Endometrial microvascular endothelial cells (primary cell): Measurements from ENCODE around the gene SAA4. TPM values are rescaled to one million over a fixed set of nuclear protein-coding genes. Genes with fewer than 3 reads are reported as not detected.
"Not testable (repeated sequence)": the region's sequence is repeated elsewhere in the genome, so short reads cannot be mapped to it uniquely, and the experiment has no call there.

Experiments used
- in situ Hi-C: cut with HindIII; loops from 2 replicates; pipeline ENCODE4 v1.10.0; 2017; ENCODE audit warnings: low sequenced_read_pairs, low pct_unique_long_range_greater_than_20kb; ENCODE audit errors: inconsistent ontology term
- total RNA-seq: library from RNA; depleted of rRNA; stranded (reverse); fragments of >200 nt; gene quantifications from one replicate; pipeline ENCODE4 v1.2.3, GENCODE V29; 2015; ENCODE audit errors: inconsistent ontology term

The SAA4 gene
- total RNA-seq, 1 donor from 2014 or later: not detected

DNA sequence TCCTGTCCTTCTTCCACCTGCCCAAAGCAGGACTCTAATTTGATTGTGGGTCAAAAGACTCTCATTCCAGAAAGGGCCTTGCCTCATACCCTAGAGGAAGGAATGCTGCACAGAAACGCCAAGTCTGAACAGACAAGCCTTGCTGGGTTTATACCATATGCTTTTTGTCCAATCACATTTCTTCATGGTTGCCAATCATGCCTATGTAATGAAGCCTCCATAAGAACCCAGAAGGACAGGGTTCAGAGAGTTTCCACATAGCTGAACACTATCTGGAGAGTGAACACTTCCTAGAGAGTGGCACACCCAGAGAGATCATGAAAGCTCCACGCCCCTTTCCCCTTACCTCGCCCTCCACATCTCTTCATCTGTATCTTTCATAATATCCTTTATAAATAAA, 16.6 kb upstream of the SAA4 start:
- in situ Hi-C loops: no loop called here

DNA sequence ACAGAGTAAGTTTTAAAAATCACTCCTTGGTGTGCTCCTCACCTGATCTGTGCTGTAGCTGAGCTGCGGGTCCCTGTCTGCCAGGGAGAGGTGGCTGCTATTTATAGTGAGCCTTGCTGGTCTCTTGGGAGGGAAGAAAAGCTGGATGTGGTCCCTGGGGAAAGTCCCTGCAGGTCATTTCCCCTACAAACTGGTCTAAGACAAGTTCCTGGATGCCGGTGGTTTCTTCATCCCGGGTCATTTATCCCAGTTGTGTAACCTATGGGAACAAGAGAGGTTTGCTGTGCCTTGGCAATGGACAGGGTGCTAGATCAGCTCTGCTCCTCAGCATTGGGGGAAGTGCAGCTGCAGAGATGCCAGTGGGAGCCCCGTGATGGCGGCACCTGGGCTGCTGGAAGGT, 12.0 kb upstream of the SAA4 start, which contains the start of gene SAA2:
Gene SAA2, minus strand, starts transcription at position 108 of the 400 bp plus-strand sequence. CDS start 657 bp downstream, outside the sequence.
- in situ Hi-C loops: no loop called here

DNA sequence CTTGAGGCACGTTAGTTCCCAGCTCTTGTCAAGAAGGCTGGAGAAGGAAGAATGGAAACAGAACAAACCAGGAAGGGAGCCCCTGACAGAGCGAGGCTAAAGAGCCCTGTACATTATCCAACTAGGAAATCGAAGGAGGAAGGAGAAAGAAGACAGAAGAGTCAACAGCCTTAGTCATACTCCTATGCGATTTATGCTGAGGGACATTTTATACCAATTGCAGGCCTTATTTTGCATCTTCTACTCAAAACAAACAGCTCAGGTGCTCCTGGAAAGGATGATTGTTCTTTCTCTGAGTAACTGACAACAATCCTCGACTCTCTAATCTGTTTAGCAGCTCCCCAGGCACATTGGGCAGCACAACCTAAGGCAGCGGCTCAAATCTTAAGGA, 10.6 kb upstream of the SAA4 start:
- in situ Hi-C loops: not testable (repeated sequence)

DNA sequence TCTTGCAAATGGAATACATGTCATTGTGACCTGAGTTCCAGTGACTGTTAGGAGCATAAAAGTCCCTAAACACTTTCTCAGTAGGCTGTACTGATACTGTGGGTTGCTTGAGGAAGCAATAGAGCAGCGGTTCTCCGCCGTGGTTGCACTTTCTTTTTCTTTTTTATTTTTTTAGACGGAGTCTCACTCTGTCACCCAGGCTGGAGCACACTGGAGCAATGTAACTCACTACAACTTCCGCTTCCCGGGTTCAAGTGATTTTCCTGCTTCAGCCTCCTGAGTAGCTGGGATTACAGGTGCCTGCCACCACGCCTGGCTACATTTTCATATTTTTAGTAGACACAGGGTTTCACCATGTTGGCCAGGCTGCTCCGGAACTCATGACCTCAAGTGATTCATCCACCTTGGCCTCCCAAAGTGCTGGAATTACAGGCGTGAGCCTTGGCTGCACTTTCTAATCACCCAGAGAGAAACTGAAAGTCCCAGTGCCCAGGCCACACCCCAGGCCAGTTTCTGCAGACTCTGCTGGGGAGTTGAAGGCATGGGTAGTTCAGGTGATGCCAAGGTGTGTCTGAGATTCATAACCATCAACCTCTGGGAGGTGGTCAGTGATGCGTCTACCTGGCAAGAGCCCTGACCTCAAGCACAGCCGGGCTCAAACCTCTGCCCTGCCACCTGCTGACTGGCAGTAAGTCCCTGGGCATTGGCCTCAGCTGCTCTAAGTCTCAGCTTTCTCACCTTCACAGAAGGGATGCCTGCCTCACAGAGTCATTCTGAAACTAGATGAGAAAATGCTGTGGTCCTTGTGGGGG, 10.0 kb upstream of the SAA4 start:
- in situ Hi-C loops: not testable (repeated sequence)

DNA sequence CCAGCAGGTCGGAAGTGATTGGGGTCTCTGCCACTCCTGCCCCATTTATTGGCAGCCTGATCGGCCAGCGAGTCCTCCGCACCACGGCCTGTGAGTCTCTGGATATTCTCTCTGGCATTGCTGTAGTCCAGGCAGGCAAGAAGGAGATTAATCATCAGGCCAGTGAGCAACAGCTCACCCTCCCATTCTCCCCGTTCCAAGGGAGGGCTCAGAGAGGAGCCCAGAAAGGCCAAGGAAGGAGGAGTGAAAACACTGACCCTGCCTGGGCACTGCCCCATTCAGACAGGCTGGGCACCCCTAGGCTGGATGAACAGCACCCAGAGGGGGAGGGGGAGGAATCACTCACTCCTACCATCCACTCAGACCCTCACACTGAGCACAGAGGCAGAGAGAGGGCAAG, 8.8 kb upstream of the SAA4 start:
- in situ Hi-C loops: no loop called here

DNA sequence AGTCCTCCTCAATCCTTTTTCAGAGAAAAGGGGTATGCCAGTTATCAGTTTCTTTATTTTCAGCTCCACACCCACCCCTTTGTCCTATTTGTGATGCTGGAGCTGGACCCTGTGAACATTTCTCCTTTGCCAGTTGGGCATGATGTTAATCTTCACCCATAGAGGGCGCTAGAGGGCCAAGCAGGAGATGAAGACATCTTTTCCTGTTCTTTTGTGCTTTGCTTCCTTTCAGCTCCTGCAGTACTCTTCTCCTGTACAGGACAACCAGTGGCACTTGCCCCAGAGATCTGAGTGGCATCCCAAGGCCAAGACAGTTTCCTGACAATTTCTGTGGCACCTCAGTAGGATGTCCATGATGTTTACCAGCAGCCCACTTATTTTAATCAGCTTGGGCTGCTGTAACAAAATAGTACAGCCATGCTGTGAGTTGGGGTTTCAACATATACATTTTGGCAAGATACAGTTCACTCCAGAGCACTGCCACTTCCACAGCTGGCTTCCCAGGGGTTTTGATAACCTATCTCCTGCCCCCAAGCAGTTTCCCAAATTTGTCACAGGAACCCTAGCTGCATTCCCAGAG, 7.3 kb upstream of the SAA4 start:
- in situ Hi-C loops: no loop called here

DNA sequence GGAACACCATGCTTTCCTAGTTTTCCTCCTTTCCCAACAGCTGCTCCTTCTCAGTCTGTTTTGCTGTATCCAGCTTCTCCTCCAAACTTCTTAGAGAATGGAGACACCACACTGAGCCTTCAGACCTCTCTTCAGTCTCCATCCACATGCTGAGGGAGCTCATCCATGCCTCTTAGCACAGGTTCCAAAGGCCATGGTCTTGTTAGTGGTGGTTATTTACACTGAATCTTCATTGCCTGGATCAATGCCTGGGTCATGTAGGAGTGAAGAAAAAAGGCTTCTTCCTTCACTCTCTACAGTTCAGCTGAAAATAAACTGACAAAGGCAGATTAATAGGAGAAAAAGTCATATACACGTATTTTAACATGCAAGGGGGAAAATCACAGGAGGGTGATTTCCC, 3.1 kb upstream of the SAA4 start:
- in situ Hi-C loops: no loop called here

DNA sequence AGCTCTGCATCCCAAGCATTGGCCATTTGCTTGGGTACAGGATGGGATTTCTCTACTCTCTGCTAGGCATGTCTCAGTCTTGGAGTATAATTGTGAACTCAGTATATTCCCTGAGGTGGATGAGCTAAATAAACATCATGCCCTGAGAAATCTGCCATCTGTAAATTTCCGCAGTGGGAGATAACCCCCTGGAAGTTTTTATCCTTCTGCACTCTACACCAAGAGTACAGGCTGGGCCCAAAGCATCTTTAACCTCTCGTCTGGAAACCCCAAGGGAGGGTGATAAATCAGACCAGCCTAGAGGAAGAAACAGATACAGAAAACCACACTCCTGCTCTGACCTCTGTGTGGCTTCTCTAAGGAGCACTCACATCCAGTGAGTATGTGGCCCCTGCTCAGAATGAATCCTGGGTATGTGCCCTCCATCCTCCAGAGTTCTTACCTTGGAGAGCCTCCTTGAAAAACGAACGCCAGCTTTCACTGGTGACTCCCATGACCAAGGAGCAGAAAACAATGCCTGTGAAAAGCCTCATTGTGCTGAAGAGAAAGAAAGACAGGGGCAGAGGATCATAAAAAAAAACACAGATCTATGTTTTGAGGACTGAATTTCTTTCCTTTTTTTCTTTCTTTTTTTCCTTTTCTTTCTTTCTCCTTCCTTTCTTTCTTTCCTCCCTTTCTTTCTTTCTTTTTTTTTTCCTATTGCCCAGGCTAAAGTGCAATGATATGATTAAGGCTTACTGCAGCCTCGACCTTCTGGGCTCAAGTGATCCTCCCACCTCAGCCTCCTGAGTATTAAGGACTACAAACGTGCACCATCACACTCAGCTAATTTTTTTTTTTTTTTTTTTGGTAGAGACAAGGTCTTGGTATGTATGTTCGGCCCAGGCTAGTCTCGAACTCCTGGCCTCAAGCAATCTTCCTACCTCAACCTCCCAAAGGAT, 938 bp downstream of the SAA4 start:
- in situ Hi-C loops: no loop called here

DNA sequence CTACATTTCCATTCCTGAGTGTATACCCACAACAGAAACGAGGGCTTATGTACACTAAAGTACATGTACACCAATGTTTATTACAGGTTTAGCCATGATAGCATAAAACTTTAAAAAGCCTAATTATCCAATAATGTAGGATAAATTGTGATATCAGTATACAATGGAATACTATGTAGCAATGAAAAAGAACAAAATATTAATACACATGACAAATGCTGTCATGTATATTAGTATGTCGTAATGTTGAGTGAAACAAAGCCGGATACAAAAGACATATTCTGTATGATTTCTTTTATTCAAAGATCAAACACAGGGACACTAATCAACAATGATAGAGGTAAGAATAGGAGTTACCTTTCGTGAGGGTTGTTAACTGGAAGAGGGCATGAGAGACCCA, 2.7 kb downstream of the SAA4 start:
- in situ Hi-C loops: no loop called here

DNA sequence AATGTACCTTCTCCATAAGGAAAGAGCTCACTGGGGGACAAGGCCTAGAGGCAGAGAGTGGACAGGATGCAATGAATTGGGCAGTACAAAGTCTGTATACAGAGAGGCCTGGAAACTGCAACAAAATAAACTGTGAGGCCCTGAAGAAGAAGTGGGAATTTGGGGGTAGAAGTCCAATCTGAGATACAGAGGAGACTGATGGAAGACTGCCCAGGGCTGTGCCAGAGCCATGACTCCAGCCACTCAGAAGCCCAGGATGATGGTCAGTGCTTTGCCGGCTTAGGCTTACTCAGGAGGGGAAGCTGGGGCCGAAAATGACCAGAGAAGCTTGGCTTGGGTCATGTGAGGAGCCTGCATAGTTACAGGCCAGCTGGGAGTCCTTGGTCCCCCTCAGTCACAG, 5.7 kb downstream of the SAA4 start:
- in situ Hi-C loops: no loop called here

DNA sequence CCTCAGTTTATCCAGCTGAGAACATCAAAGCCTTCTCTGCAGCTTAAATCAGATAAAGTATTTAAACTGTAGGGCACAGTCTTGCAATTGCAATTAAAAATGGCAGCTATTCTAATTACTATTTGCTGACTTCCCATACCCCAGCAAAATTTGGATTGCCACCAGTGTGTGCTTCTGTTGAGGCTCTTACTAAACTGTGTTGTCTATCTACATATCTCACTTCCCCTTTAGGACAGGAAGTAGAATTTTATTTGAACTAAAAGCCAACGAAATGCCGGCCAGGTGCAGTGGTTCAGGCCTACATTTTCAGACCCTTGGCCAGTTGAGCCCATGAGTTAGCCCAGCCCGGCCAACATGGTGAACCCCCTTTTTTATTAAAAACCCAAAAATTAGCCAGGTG, 7.1 kb downstream of the SAA4 start:
- in situ Hi-C loops: no loop called here

DNA sequence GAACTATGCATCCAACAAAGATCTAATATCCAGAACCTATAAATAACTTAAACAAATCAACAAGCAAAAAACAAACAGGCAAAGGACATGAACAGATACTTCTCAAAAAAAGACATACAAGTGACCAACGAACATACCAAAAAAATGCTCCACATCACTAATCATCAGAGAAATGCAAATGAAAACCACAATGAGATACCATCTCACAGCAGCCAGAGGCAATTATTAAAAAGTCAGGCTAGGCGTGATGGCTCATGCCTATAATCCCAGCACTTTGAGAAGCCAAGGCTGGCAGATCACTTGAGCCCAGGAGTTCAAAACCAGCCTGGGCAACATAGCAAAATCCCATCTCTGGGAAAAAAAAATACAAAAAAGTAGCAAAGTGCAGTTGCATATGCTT, 10.7 kb downstream of the SAA4 start:
- in situ Hi-C loops: no loop called here

DNA sequence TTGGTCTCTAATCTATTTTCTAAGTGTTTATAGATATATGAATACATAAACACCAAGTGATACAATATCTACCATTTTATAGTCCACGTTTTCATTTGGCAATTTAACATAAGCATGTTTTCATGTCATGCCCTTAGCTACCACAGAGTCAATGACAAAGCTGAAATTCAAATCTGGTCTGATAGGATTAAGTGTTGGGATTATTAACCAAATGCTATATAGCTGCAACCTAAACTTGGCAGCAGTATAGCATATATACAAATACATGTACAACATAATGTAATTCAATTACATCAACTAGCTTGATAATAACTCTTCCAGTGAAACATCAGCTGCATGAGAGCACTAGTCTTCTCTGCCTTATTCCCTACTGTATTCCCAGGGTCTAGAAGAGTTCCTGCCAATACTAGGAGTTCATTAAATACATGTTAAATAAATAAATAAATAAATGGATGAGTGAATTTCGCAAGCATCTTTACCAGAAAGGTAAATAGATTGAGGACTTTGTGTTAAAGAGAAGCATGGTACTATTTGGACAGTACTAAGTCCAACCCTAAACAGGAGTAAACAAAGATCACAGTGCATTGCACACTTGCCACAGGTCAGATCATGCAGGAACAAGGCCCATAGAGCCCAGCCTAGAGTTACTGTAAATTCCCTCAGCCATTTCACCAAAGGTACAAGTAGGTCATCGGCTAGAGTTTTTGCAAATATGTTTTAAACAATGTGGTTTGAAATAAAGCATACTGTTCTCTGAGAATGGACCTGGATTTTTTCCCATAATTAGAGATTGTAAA, 12.8 kb downstream of the SAA4 start:
- in situ Hi-C loops: no loop called here

DNA sequence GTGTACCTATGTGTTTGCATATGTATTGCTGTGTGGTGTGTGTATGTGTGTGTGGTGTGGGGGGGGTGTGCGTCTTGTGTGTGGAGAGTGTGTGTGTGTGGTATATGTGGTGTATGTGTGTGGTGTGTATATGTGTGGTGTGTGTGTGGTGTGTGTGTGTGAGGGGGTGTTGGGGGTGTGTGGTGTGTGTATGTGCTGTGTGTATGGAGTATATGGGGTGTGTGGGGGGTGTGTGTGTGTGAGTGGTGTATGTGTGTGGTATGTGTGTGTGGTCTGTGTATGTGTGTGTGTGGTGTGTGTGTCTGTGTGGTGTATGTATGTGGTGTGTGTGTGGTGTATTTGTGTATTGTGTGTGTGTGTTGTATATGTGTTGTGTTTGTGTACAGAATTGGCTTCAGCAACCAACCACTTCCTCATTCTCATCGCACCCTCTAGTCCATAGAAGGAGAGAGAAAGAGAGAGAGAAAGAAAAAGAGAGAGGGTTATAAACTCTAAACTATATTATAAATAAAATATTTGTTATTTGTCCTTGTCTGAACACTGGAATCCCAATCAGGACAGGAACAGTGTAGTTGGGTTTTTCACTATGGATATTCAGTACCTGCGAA, 13.7 kb downstream of the SAA4 start:
- in situ Hi-C loops: no loop called here

DNA sequence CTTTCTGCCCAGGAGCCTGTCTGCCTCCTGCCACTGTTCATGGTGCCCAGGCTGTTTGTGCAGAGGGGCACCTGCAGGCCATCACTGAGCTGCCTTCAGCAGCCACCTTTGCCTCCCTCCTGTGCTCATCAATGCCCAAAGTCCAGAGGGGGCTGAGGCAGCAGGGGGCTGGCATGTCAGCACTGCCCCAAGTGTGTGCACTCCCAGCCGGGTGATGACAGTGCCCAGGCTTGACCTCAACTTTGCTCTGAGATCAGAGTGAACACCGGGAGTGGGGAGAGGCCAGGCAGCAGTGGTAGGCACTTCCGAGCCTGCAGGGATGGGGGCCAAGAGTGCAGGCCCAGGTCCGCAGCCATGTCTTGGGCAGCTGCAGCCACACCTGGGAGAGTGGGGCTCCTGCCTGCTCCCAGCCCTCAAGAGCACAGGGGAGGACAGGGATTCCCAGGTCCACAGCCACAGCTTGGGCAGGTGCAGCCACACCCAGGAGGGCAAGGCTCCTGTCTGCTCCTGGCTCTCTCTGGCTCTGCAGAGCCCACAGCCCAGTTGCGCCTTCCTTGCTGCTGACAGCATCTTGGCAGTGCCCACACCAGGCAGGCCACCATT, 15.2 kb downstream of the SAA4 start:
- in situ Hi-C loops: no loop called here

DNA sequence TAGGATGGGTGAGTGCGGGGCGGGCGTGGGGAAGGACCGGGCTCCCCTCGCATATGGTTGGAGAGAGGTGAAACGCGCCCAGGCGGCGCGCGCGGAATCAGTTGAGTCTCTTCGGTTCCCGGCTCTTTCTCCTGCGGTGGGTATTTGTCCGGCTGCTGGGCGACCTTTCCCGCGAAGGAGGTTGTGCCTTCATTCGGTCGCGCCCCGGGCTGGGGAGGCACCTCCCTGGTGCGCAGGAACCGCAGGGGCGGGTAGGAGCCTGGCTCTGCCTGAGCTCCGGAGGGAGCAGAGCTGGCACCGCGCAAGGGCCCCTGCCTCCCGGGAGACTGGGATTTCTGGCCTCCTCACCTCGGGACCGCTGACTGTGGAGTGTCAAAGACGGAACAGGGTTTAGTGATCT, 27.5 kb downstream of the SAA4 start:
- in situ Hi-C loops: no loop called here

DNA sequence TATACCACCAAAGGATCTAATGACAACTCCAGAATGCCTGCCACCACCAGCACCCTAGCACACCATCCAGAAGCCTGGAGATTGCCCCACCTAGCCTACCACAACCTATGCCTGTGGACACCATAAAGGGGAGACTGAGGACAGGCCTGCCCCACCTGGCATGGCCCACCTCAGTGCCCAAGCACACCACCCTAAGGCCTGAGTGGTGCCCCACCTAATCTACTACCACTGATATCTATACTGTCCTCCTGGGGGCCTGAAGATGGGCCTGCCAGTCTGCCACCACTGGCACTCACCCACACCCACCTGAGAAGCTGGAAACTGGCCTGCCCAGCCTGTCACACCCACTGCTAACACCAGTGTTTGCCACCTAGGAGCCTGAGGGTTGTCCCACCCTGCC, 31.8 kb downstream of the SAA4 start:
- in situ Hi-C loops: no loop called here

DNA sequence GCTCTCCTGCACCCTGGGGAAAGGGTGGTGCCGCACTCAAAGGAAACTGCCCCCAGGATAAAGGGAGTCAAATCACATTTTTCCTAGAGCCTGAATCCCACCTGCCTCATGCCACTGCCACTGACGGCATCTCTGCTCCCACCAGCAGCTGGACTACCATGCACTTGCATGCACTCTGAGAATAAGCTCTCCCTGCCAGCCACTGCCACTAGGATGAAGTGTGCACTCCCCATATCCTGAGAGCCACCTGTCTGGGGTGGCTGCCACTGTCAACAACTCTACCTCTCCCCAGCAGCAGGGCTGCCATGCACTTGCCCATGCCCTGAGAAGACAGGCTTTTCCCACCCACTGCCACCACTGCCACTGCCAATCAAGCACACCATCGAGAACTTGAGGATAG, 32.4 kb downstream of the SAA4 start:
- in situ Hi-C loops: no loop called here
